ENCODE data around the gene SLC12A4.
"Not testable (repeated sequence)": the region's sequence is repeated elsewhere in the genome, so short reads cannot be mapped to it uniquely, and the experiment has no call there.

Gene SLC12A4

DNA sequence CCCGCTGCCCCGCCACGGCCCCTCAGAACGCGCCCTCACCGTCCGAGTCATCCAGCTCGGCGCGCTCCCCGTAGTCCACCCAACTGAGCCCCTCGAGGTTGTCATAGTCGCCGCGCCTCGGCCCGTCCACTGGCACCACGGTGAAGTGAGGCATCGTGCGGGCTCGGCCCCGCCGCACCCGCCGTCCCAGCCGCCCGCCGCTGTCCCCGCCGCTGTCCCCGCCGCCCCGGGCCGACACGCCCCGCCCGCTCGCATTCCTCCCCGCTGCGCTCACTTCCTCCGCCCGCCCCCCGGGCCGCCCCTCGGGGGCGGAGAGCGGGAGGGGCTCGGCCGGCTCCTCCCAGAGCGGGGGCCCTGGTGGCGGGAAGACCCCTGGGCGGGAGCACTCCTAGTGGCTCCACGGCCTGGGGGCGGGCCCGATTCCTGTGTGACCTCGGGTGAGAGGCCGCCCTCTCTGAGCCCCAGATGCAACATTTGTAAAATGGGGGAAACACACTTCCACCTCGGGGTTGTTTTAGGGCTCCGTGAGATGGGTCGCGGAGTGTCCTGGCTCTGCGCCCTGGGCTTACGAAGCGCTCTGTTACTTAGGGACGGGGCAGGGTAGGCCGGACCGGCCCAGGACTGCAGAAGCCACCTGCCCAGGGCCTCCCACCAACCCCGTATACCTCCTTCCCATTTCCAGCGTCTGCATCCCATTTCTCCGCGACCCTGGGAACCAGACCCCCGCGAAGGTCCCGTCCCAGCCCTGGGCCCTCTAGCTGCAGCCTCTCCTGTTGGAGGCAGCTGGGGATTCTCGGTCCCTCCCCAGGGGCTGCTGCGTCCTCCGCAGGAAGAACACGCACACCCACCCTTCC, at the start of gene SLC12A4:
TSS of gene SLC12A4 (minus strand) at position 238 of the 854 bp plus-strand sequence. CDS start at position 154, 84 bp downstream.
- DNase-seq (ENCODE audit: low spot score) = peak; percentile 42

DNA sequence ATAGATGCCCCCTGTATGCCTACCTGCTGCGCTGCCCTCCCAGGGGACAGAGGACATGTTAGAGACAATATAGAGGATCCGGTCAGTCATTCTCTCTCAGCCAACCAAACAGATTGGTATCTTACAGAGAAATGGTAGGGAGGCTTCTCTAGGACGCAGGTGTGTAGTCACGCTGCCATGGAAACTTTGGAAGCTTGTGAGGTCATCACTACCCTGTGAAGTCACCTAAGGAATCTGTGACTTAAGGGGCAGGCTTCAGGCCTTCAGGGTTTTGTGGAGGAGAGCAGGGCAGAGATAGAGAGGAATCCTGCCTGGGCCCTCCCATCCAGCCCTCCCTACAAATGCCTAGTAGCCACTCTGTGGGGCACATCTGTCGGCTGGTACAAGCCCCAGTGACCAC, 47.2 kb upstream of the SLC12A4 start, which contains the start of gene DPEP2NB:
TSS of gene DPEP2NB (minus strand) at position 231 of the 400 bp plus-strand sequence. CDS start at position 90, 141 bp downstream.
- DNase-seq (ENCODE audit: low spot score) = no peak

DNA sequence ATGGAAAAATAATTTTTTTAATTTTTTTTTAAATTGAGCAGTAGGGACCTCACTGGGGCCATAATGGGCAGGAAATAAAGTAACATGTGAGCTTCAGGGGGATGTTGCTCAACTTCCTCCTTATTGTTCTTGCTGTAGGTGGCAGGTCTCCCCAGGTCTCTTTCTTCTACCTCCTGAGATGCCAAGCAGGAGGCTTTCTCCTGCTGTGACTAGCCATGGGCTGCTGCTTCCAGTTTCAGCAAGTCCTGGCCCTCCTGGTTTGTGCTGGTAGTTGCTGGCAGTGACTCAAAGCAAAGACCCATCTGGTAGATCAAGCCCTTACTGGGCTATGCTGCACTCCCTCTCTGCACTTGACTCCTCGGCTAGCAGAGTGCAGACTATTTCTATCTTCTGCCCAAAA, 45.0 kb upstream of the SLC12A4 start:
- DNase-seq (ENCODE audit: low spot score) = no peak

DNA sequence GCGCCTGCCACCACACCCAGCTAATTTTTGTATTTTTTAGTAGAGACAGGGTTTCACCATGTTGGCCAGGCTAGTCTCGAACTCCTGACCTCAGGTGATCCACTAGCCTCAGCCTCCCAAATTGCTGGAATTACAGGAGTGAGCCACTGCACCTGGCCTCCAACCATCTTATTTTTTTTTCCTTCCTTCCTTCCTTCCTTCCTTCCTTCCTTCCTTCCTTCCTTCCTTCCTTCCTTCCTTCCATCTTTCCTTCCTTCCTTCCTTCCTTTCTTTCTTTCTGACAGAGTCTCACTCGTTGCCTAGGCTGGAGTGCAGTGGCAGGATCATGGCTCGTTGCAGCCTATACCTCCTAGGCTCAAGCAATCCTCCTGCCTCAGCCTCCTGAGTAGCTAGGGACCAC, 41.4 kb upstream of the SLC12A4 start:
- DNase-seq (ENCODE audit: low spot score) = not testable (repeated sequence)

DNA sequence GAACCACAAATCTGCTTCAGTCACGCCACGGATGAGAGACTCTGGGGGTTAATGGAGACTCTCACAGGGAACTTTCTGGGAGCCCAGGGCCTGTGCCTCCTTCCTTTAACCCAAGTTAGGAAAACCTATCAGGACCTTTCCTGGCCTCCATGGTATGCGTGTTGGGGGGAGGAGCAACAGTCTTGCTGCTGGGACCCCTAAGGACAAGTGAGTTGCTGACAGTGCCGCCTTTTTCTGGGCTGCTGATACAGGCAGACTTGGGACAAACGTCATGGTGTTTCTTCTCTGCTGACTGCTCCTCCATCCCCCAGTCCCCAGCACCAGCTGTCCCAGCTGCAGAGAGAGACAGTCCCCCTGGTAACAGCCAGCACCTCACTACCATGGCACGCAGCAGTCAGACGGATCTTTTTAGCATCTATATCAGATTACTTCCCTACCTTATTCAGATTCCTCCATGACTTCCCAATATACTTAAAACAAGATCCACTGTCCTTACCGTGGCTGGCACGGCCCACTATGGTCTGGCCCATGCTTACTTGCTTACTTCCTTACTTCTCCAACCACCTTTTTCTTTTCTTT, 40.8 kb upstream of the SLC12A4 start:
- no peak for DNase-seq (ENCODE audit: low spot score)

DNA sequence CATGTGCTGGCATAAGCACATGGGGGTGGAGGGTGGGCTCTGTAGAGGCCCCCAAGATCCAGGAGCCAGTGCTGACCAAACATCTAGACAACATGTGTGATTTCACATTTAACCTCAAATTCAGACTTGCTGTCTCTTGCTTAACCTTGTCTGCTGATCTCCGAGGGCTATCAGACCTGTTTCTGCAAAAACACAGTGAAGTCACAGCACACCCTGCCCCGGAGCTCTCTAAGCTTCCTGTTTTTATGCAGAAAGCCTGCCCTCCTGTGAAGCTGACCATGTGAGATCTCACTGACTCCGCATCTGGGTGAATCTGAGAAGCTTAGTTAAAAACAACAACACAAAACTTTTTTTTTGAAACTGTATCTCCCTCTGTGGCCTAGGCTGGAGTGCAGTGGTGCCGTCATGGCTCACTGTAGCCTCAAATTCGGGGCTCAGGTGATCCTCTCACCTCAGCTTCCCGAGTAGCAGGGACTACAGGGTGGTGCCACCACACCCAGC, 37.4 kb upstream of the SLC12A4 start:
- no peak for DNase-seq (ENCODE audit: low spot score)

DNA sequence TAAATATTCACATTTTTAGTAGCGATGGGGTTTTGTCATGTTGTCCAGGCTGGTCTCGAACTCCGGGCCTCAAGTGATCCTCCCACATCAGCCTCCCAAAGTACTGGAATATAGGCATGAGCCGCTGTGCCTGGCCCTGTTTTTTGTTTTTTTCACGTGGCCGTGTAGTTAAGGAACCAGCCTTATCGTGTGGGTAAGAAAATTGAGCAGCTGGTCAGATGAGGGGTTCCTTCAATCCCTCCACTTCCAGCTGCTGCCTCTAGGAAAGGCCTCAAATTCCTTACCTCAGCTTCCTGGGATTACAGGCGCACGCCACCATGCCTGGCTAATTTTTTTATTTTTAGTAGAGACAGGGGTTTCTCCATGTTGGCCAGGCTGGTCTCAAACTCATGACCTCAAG, 36.8 kb upstream of the SLC12A4 start:
- no peak for DNase-seq (ENCODE audit: low spot score)

DNA sequence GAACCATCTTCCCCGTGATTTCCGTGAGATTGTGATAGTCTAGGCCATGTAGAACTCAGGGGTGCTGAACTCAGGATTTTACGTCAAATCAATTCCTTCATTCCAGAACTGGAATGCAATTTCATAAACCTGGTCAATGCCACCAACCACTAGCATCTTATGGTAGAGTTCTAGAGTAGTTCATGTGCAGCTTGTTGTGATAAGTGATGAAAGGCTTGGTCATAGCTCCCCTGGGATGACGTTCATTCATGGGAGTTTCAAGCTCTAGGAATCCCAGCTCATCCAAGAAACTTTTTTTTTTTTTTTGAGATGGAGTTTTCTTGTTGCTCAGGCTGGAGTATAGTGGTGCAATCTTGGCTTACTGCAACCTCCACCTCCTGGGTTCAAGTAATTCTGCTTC, 34.6 kb upstream of the SLC12A4 start:
- DNase-seq (ENCODE audit: low spot score) = no peak

DNA sequence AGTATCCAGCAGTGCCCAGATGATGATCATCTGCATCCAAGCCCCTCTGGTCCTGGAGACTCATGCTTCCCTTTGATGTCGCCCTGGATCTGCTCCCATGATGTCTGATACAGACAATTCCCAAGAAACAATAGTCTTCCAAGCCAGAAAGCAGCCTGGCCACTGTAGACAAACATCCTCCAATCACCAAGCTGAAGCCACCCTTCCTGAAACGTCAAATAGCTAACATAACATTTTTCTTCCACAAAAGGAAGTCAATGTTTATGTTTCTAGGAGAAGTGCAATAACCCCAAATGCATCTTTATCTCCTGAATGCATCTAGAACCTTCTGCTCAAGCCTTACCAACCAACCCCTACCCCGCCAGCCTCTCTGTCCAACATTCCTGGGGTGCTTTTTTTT, 32.0 kb upstream of the SLC12A4 start:
- no peak for DNase-seq (ENCODE audit: low spot score)

DNA sequence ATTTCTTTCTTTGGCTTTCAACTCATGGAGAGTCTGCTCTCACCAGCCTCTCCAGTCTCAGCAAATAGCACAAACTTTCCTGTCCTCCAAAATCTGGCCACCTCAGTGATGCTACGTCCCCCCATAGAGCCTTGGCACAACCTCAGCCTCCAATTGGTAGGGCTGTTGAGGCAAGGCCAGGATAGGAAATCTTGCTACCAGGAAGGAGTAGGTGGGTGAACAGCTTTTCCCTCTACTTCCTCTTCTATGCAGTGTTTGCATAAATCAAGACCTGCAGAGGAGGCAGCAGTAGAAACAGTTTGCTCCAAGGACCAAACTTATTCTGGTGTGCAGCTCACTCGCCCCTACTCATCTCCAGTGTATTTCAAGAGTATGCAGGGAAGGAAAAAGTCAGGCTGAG, 31.5 kb upstream of the SLC12A4 start:
- no peak for DNase-seq (ENCODE audit: low spot score)

DNA sequence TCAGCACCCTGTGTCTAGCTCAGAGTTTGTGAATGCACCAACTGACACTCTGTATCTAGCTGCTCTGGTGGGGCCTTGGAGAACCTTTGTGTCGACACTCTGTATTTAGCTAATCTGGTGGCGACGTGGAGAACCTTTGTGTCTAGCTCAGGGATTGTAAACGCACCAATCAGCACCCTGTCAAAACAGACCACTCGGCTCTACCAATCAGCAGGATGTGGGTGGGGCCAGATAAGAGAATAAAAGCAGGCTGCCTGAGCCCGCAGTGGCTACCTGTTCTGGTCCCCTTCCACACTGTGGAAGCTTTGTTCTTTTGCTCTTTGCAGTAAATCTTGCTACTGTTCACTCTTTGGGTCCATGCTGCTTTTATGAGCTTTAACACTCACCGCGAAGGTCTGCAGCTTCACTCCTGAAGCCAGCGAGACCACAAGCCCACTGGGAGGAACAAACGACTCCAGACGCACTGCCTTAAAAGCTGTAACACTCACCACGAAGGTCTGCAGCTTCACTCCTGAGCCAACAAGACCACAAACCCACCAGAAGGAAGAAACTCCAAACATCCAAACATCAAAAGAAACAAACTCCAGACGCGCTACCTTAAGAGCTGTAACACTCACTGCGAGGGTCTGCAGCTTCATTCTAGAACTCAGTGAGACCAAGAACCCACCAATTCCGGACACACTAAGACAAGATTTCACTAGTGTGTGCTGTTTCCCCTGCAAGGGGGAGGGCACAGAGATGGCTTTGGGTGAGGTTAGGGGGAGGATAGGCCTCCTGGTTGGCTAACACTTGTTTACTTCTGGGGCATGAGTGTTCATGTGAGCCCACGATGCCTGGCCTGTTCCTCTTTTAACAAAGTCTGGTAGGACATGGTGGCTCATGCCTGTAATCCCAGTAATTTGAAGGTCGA, 30.6 kb upstream of the SLC12A4 start, which contains the start of gene DPEP2:
TSS of gene DPEP2 (minus strand) at position 706 of the 910 bp plus-strand sequence. CDS start 6,272 bp downstream, outside the sequence.
- not testable (repeated sequence) for DNase-seq (ENCODE audit: low spot score)

DNA sequence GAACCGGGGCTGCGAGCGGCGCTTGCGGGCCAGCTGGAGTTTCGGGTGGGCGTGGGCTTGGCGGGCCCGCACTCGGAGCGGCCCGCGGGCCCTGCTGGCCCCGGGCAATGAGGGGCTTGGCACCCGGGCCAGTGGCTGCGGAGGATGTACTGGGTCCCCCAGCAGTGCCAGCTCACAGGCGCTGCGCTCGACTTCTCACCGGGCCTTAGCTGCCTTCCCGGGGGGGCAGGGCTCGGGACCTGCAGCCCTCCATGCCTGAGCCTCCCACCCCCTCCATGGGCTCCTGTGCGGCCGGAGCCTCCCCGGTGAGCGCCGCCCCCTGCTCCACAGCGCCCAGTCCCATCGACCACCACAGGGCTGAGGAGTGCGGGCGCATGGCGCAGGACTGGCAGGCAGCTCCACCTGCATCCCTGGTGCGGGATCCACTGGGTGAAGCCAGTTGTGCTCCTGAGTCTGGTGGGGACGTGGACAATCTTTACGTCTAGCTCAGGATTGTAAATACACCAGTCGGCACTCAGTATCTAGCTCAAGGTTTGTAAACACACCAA, 29.9 kb upstream of the SLC12A4 start:
- DNase-seq (ENCODE audit: low spot score) = not testable (repeated sequence)

DNA sequence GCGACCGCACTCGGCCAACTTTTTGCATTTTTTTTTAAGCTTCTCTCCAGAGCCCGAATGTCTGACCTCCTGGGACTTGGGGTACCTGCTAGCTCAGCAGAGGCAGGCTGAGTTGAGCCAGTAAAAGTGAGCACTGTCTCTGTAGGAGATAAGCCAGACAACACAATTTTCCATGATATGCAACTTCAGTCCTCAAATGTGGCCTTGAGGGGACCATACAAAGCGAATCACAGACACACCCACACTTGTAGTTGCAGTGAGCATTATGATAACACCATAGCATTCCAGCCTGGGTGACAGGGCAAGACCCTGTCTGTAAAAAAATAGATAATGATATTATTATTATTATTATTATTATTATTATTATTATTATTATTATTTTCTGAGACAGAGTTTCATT, 28.2 kb upstream of the SLC12A4 start:
- no peak for DNase-seq (ENCODE audit: low spot score)

DNA sequence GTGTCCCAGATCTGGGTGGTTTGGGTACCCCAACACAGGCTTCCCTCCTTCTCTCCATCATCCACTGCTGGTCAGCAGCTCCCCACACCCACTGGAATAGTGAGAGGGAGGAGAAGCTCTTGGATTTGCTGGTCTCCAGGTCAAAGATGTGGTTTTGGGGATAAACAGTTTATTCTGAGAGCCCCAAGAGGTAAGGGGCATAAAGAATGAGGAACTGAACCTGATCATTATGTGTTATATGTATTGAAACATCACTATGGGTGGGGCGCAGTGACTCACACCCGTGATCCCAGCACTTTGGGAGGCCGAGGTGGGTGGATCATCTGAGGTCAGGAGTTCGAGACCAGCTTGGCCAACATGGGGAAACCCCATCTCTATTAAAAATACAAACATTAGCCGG, 27.0 kb upstream of the SLC12A4 start:
- DNase-seq (ENCODE audit: low spot score) = no peak

DNA sequence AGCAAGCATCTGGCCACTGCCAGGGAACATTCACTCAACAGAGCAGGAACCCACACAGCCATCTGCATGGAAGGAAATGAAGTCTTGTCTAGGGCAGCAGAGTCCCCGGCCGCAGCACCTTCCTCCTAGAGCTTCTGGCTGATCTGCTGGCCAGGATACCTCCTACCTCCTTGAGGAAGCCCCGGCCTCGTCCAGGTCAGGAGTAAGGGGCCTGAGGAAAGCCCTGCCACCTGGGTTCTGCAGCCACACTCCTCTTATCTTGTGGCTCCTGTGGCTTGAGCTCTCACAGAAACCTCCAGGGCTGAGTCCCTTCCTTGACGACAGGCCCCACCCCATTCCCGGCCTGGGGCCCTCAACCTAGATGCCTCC, 25.6 kb upstream of the SLC12A4 start:
- not testable (repeated sequence) for DNase-seq (ENCODE audit: low spot score)

DNA sequence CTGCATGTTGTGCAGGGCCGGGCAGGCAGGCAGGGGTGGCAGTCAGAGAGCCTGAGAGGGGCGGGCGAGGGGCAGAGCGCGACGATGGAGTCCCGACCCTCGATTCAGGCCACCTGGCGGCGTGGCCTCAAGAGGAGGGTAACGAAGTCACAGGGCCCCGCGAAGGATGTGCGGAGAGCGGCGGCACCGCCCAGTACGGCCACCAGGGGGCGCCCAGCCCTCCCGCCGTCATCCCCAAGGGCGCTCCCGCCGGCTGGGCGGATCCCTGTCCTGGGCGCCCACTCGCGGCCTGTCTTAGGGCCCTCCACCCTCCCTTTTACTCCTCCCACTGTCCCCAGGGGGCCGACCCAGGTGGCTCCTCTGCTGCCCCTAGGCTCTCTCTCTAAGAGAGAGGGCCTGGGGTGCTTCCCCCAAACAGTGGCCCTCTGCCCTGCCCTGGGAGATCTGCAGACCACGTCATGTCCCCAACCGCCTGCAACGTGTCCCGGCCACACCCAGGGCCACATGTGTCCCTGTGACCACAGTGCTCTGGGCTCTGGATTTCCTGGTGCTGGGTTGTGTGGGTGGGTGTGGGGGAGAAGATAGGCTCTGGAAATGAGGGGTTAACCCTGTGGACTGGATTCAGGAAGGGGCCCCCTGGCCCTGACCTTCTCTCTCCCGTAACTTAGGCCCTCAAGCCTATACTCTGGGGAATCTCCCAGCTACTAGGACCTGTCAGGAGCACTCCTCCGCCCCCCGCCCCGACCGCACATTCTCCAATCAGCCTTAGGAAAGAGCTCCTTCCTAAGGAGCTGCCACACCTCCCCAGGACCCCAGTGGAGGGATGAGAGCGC, 25.0 kb upstream of the SLC12A4 start:
- DNase-seq (ENCODE audit: low spot score) = peak; percentile 38

DNA sequence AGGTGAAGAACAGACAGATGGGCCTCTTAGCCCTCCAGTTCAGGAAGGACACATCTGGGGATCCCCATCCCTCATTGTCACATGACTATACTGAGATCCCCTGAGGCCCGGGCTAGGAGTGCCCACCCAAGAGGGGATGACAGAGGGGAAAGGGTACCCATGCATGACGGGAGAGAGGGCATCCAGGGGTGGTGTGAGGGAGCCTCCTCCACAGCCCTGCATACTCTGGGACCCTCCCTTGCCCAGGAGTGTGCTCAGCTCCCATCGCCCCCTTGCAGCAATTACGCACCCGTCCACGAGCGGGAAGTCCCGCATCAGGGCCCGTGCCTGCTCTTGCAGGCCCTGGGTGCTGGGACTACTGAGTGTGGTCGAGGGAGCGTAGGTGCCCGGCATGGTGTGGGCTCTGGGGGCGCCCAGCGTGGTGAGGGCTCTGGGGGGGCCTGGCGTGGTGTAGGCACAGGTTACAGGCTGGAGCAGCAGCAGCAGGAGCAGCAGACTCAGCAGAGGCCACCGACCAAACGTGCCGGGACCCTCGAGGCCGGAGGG, 24.3 kb upstream of the SLC12A4 start:
- DNase-seq (ENCODE audit: low spot score) = no peak

DNA sequence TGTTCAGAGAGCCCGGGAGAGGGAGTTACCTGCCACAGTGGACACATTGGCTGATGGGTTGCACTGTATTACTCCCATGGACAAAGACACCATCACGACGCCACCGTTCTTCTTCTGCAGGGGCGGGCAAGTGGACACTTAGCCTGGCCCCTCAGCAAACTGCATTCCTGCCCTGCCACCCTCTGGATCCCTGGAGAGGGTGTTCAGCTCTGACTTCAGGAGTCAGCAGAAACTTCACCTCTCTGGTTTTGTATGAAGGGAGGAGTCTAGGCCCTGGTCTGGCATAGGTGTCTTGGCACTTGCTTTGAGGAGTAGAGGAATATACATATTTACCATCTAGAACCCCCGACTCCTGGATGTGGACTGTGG, 21.6 kb upstream of the SLC12A4 start:
- DNase-seq (ENCODE audit: low spot score) = no peak

DNA sequence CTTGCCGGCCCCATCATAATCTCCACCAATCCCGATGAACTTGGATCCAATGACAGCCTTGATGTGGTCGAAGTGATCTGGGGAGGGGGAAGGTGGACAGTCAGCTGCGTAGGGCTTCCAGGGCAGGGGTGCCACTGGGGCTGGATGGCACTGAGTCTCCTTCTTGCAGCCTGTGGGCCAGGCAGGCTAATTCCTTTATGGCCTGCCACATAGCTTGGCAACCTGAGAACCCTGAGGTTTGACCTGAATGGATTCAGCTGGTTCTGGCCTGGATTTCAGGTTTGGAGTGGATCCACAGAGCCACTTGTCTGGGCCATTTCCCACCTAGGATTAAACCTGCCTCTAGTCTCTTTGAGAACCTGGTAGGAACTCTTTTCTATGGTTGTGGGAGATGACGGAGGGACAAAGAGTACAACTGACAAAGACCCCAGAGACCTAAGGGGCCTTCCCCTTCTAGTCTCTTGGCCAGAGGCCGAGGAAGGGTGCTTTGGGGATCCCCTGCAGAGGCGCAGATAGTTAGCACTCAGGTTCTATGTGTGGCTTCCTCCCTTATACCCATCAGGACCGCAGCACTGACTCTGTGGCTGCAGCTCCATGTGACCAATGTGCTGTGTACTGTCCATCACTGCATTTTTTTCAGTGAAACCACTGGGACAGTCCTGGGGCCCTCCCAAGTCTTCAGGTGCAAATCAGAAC, 21.0 kb upstream of the SLC12A4 start:
- DNase-seq (ENCODE audit: low spot score) = no peak

DNA sequence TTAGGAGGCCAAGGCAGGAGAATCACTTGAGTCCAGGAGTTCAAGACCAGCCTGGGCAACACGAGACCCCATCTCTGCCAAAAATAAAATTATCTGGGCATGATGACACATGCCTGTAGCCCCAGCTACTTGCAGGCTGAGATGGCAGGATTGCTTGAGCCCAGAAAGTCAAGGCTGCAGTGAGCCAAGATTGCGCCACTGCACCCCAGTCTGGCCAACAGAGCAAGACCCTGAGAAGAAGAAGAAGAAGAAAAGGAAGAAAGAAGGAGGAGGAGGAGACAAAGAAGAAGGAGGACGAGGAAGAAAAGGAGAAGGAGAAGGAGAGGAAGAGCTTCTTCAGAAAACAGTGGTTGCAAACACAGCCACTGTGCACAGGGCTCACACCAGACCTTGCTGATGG, 20.2 kb upstream of the SLC12A4 start:
- DNase-seq (ENCODE audit: low spot score) = no peak

Measured in putamen (tissue), 1 donor.